AG10803 (cell line): ENCODE data around the gene TMEM18.

ENCODE experiments used
- DNase-seq: peaks from one replicate; pipeline ENCODE4 v3.0.0; 2010; ENCODE audit warnings: low read depth
- H3K4me3 ChIP-seq: 2 replicates; pipeline ENCODE4 v1.5.1; 2011; ENCODE audit warnings: mild to moderate bottlenecking, low read length, control low read depth
- CTCF ChIP-seq: conservative IDR thresholded peaks from 2 replicates; pipeline ENCODE4 v1.5.1; 2011; ENCODE audit warnings: mild to moderate bottlenecking, low read length, control low read depth, inconsistent platforms

The TMEM18 gene

DNA sequence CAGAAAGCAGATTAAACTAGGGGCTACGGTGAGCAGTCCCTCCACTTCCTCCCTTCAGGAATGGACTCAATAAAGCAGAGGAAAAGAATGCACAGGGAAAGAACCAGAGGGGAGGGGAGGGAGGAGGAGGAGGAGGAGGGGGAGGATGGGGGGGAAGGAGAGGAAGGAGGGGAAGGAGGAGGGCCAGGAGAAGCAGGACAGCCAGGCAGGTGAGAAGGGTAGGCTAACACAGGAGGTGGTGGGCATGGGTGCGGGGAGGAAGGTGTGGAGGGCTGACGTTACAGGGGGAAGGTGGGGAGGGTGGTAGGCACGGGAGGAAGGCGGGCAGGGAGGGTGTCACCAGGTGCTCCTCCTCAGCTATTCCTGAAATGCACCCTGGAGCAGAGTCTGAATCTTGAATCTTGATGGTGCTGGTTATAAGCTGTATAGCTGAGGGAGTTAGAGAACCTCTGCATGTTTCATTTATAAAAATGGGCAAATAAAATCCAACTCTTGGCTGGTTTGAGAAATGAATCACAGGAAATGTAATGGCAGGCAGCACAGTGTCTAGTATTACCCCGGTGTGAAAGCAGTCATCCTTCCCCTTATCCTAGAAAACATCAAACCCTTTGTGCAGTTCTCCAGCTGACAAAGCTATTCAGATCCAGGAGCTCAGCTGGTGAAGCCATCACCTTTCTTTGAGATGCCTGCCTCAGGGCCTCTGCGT is 3.4 kb downstream of the TMEM18 start:
- H3K4me3 ChIP-seq: no peak overlapping the region
- TF ChIP-seq CTCF: no peak
- peak; percentile 45 for DNase-seq

- DNase-seq: no peak
- no peak overlapping the region for H3K4me3 ChIP-seq
- TF ChIP-seq CTCF: no peak
Measured at GRCh38 chr2:673016-673415, 4.2 kb downstream of the TMEM18 start.

GRCh38 chr2:672606-672905 is 4.7 kb downstream of the TMEM18 start:
- no peak for DNase-seq
- no peak for TF ChIP-seq CTCF
- H3K4me3 ChIP-seq: no peak overlapping the region

DNA sequence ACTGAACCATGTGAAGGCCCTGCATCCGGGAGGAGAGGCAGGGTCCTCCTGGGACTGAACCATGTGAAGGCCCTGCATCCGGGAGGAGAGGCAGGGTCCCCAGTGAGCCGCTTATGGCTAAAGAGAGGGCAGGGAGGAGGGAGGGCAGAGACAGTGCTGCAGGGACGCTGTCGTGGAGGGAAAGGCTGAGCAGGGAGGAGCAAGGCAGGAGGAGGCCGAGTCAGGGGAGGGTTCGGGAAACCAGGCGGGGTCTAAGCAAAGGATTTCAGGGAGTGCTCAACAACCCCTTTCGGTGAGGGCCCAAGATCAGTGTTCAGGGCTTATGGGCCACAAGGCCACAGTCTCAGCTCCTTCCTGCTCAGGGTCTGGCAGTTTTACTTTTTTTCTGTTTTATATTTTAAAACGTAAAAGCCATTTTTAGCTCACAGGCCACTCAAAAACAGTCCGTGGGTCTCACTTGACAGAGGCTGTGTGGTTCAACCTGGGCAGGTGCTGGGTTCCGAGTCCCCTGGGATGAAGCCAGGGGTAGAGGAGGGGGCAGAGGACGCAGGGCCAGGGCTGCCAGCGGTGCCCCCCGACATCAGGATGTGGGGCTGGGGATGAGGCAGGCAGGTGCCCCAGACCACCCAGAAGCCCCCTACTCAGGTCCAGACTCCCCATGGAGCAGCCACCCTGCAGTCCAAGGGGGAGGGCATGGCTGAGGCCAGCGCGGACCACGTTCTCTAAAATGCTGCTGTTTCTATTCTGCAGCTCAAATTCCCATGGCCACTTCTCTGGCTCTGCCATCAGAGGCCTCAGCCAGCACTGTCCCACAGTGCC is 5.2 kb downstream of the TMEM18 start:
- no peak for TF ChIP-seq CTCF
- H3K4me3 ChIP-seq: no peak overlapping the region
- DNase-seq: no peak

DNA sequence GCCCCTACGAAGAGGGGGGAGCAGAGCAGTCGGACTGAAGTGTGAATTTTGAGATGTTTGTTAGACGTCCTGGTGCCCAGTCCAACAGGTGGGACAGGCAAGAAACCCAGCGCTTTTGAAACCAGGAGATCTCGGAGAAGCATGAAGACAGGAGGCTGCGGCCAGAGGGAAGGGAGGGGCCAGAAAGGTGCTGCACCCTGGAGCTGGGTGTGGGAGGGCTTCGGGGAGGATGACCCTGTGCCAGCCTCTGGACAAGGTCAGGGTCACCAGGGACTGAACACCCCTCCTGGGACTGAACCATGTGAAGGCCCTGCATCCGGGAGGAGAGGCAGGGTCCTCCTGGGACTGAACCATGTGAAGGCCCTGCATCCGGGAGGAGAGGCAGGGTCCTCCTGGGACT is 6.1 kb downstream of the TMEM18 start:
- no peak for TF ChIP-seq CTCF
- DNase-seq: no peak
- H3K4me3 ChIP-seq: no peak overlapping the region

GRCh38 chr2:670637-671036 is 6.6 kb downstream of the TMEM18 start:
- DNase-seq: no peak
- no peak overlapping the region for H3K4me3 ChIP-seq
- TF ChIP-seq CTCF: no peak

DNA sequence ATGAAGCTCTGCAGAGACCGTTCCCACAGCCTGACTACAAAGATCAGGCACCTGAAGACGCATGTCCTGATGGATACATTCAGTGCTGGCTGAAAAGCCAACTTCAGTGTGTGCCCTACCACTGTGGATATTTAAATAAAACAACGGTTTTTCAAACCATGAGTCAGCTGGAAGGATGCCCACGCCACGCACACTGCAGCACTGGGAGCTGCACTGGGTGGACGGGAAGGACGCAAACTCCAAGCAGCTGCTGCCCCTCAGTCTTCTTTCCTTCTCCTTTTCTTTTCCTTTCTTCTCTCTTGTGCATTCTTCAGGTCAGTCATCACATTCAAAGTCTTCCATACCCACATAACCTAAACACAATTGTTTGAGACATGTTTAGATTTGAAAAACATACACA is 7.9 kb downstream of the TMEM18 start:
- no peak for TF ChIP-seq CTCF
- DNase-seq: peak; percentile 28
- H3K4me3 ChIP-seq: no peak overlapping the region
